ENCODE data around the gene DACT1.
A peak's percentile ranks its signal among the peaks of the same experiment; 100 is the strongest.
"Not testable (repeated sequence)": the region's sequence is repeated elsewhere in the genome, so short reads cannot be mapped to it uniquely, and the experiment has no call there.

The DACT1 gene

DNA sequence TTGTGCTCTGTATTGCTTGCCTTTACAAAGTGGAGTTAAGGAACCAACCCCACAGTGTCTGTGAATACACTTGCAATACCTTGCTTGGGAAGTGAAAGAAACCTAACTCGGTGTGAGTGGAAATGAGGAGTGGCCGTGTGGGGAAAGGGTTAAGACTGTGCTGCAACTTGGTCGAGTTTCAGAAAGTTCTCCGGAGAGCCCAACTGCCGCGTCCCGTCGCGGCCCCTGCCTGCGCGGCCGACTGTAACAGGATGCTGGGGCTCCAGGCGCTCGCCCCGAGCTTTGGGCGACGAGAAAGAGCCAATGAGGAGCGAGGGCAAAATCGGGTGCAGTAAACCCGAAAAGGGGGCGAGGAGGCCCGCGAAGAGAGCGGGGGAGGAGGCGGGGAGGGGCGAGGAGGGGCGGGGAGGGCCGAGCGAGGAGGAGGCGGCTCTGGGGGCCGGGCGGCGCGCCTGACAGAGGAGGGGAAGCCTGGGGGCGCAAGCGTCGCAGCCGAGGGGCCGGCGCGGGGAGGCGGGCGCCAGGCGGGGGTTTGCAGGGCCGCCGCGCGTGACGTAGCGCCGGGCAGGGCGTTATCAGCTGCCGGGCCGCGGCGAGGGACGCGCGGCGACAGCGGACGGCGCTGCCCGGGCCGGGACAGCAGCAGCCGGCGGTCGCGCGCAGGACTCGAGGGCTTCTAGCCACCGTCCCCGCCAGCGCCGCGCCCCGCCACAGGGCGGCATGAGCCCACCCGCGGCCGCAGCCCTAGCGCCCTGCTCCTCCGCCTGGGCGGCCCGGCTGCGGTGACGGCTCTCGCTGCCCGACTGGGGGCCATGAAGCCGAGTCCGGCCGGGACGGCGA lies at the start of gene DACT1:
Gene DACT1 (plus strand): TSS at position 572 of the 840 bp plus-strand sequence. CDS start 241 bp downstream, at position 813.
- no peak for DNase-seq (ENCODE audit: low read depth)
- peak within 1 kb of the TSS; percentile 32 for H3K4me3 ChIP-seq (ENCODE audit: low read depth, low read length)
- TF ChIP-seq, protein P1, sequence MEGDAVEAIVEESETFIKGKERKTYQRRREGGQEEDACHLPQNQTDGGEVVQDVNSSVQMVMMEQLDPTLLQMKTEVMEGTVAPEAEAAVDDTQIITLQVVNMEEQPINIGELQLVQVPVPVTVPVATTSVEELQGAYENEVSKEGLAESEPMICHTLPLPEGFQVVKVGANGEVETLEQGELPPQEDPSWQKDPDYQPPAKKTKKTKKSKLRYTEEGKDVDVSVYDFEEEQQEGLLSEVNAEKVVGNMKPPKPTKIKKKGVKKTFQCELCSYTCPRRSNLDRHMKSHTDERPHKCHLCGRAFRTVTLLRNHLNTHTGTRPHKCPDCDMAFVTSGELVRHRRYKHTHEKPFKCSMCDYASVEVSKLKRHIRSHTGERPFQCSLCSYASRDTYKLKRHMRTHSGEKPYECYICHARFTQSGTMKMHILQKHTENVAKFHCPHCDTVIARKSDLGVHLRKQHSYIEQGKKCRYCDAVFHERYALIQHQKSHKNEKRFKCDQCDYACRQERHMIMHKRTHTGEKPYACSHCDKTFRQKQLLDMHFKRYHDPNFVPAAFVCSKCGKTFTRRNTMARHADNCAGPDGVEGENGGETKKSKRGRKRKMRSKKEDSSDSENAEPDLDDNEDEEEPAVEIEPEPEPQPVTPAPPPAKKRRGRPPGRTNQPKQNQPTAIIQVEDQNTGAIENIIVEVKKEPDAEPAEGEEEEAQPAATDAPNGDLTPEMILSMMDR (IDR thresholded peaks at IDR 0.05; ENCODE audit: control insufficient read depth, extremely low read depth, insufficient read depth) = no peak

DNA sequence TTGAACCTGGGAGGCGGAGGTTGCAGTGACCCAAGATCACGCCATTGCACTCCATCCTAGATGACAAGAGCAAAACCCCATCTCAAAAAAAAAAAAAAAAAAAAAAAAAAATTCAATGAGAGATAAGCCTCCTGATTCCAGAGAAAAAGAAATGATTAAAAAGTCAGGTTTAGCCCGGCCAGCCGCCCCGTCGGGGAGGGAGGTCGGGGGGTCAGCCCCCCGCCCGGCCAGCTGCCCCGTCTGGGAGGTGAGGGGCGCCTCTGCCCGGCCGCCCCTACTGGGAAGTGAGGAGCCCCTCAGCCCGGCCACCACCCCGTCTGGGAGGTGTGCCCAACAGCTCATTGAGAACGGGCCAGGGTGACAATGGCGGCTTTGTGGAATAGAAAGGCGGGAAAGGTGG lies 49.4 kb upstream of the DACT1 start:
- H3K4me3 ChIP-seq (ENCODE audit: low read depth, low read length); DNase-seq (ENCODE audit: low read depth): not testable (repeated sequence)

GRCh38 chr14:58593977-58594376 lies 43.8 kb upstream of the DACT1 start:
- no peak overlapping the region for H3K4me3 ChIP-seq (ENCODE audit: low read depth, low read length)
- TF ChIP-seq, protein P1 (IDR thresholded peaks at IDR 0.05; ENCODE audit: control insufficient read depth, extremely low read depth, insufficient read depth) = no peak
- no peak for DNase-seq (ENCODE audit: low read depth)

- TF ChIP-seq, protein P1 (IDR thresholded peaks at IDR 0.05; ENCODE audit: control insufficient read depth, extremely low read depth, insufficient read depth) = no peak
- H3K4me3 ChIP-seq (ENCODE audit: low read depth, low read length) = no peak overlapping the region
- DNase-seq (ENCODE audit: low read depth) = no peak
These were observed 40.7 kb upstream of the DACT1 start for GRCh38 chr14:58597041-58597440.

DNA sequence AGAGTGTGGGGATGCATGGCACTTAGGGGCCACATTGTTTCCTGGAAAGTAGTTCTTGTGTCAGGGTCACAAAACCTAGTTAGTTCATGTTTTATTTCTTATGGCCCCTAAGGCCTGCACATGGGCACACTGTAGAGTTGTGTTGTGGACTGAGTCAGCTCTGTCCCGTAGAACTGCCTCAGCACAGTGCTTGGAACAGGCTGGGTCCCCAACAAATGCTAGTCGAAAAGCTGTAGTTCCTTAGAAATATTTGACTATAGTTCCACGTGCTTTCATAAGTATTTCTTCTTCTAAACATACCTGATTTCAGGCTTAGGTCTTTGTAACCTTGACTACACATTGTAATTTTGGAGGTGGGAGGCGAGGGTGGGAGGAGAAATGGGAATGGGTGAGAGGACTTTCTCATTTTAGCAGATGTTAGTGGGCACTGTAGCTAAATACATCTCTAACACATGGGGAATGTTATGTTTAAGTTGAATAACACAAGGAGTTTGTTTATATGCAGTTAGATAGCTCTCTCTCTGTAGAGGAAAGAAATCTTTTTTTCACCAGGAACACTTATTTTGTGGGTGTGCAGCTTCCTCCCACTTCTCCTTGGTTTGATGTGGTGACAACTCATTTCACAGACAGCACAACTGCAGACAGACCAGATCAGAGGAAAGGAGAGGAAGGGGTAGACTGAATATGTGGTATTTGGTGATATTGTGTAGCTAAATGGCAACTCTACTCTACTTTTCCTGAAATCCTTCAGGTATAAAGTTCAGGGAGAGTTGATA lies 39.5 kb upstream of the DACT1 start:
- no peak for DNase-seq (ENCODE audit: low read depth)
- TF ChIP-seq, protein P1 (IDR thresholded peaks at IDR 0.05; ENCODE audit: control insufficient read depth, extremely low read depth, insufficient read depth) = no peak
- H3K4me3 ChIP-seq (ENCODE audit: low read depth, low read length) = no peak overlapping the region

DNA sequence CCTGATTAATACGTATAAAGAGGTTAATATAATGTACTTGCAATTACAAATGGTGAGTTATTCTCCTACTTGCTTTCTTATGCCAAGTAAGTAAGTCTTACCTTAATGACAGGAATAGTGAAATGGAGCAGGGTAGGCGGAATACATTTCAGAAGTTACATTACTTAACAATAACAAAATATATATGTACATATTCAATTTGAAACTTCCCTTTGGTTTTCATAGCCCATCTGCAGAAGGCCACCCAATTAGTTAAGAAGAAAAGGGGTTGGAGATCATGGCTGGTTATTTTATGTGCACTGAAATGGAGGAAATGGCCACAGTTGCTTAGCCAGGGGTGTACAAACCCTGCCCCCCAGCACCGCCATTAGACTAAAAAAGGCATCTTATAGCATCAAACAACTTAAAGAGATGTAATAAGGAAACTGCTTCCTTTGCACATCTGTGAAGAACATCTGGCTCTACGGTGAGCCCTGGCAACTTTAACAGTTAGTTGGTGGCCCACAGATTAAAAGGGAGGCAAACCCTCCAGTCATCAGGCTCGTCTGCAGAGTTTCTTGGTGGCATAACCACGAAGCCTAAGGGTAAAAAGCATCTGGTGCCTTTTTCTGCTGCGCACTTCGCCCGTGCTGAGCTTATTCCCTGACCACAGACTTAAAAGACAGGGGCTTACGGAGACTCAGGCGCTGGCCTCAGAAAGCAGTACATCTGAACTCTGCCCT lies 38.8 kb upstream of the DACT1 start:
- H3K4me3 ChIP-seq (ENCODE audit: low read depth, low read length) = no peak overlapping the region
- TF ChIP-seq, protein P1 (IDR thresholded peaks at IDR 0.05; ENCODE audit: control insufficient read depth, extremely low read depth, insufficient read depth) = no peak
- DNase-seq (ENCODE audit: low read depth) = no peak

- no peak overlapping the region for H3K4me3 ChIP-seq (ENCODE audit: low read depth, low read length)
- DNase-seq (ENCODE audit: low read depth) = no peak
- TF ChIP-seq, protein P1 (IDR thresholded peaks at IDR 0.05; ENCODE audit: control insufficient read depth, extremely low read depth, insufficient read depth) = no peak
These were observed 38.1 kb upstream of the DACT1 start for GRCh38 chr14:58599707-58600106.

Data from LNCaP clone FGC (cell line).